SK-N-SH (cell line): ENCODE results near the gene ATF6. TPM values are rescaled to one million over a fixed set of nuclear protein-coding genes. Genes with fewer than 3 reads are reported as not detected.

ENCODE experiments used
- CTCF ChIA-PET: fragments of 300-600, 350-600 bp; formaldehyde crosslinking; extraction: SDS; loops from one replicate; lab custom pipeline; 2021; lab: Yijun Ruan, JAX
- POLR2A ChIA-PET: fragments of 350-600 bp; sonication (Branson Sonifier 250); formaldehyde crosslinking; extraction: SDS; loops from one replicate; lab custom pipeline; 2020; ENCODE audit warnings: antibody characterized with exemption, inconsistent platforms; lab: Yijun Ruan, JAX
- DNase-seq: peaks from one replicate; pipeline ENCODE4 v3.0.0; 2012
- H2AFZ ChIP-seq: fragments of 200-600 bp; sonication (generic); 2 replicates; pipeline ENCODE4 v1.8.1; 2016; ENCODE audit warnings: antibody characterized with exemption, mild to moderate bottlenecking, low read depth
- H3F3A ChIP-seq: fragments of 200-600 bp; sonication (generic); replicated peaks from 2 replicates; pipeline ENCODE3; 2016; ENCODE audit warnings: antibody characterized with exemption, mild to moderate bottlenecking; ENCODE audit not compliant: insufficient read depth
- H3K27ac ChIP-seq, 2 experiments: fragments of 200-500 bp in 1 of 2; fragments of 200-600 bp in 1 of 2; sonication (Bioruptor generic) in 1 of 2; sonication (generic), shearing (Covaris generic) in 1 of 2; 2 replicates each; pipeline versions ENCODE4 v1.5.1 to v1.6.1; 2014 to 2016; ENCODE audit warnings: low read depth in 2 of 2, inconsistent platforms in 1 of 2, low read length in 1 of 2, mild to moderate bottlenecking in 1 of 2, mixed read lengths in 1 of 2
- H3K27me3 ChIP-seq: fragments of 200-600 bp; sonication (generic), shearing (Covaris generic); 2 replicates; pipeline ENCODE4 v1.6.1; 2016; ENCODE audit warnings: mixed run types; ENCODE audit not compliant: insufficient read depth
- H3K36me3 ChIP-seq, 2 experiments: fragments of 200-500 bp in 1 of 2; fragments of 200-600 bp in 1 of 2; sonication (Bioruptor generic) in 1 of 2; sonication (generic) in 1 of 2; replicated peaks in 1 of 2; 2 replicates each; pipeline versions ENCODE3 to v1.5.1; 2014 to 2016; ENCODE audit warnings: low read length in 1 of 2, mild to moderate bottlenecking in 1 of 2; ENCODE audit not compliant: insufficient read depth in 2 of 2, control insufficient read depth in 1 of 2
- H3K4me1 ChIP-seq, 2 experiments: fragments of 200-500 bp in 1 of 2; fragments of 200-600 bp in 1 of 2; sonication (Bioruptor generic) in 1 of 2; sonication (generic), shearing (Covaris generic) in 1 of 2; 2 replicates each; pipeline versions ENCODE4 v1.5.1 to v1.6.1; 2014 to 2016; ENCODE audit warnings: low read depth in 1 of 2, low read length in 1 of 2, mixed run types in 1 of 2; ENCODE audit not compliant: insufficient read depth in 2 of 2, control insufficient read depth in 1 of 2
- H3K4me2 ChIP-seq: fragments of 200-600 bp; sonication (generic), shearing (Covaris generic); 2 replicates; pipeline ENCODE4 v1.6.1; 2017; ENCODE audit warnings: mixed run types
- H3K4me3 ChIP-seq, 2 experiments: fragments of 200-500 bp in 1 of 2; fragments of 200-600 bp in 1 of 2; sonication (Bioruptor generic) in 1 of 2; sonication (generic), shearing (Covaris generic) in 1 of 2; 2 replicates each; pipeline versions ENCODE4 v1.5.1 to v1.8.1; 2014 to 2016; ENCODE audit warnings: low read depth in 2 of 2, inconsistent platforms in 1 of 2, low read length in 1 of 2, mild to moderate bottlenecking in 1 of 2, mixed read lengths in 1 of 2, moderate library complexity in 1 of 2
- H3K79me2 ChIP-seq: fragments of 200-600 bp; sonication (generic); 2 replicates; pipeline ENCODE4 v1.8.1; 2017; ENCODE audit warnings: mild to moderate bottlenecking; ENCODE audit not compliant: insufficient read depth
- H3K9ac ChIP-seq: fragments of 200-600 bp; sonication (generic); 2 replicates; pipeline ENCODE4 v1.6.1; 2017; ENCODE audit warnings: mixed run types
- H3K9me2 ChIP-seq: fragments of 200-600 bp; sonication (generic); 2 replicates; pipeline ENCODE4 v1.6.1; 2017; ENCODE audit warnings: mixed run types
- H3K9me3 ChIP-seq: fragments of 200-600 bp; sonication (generic); 2 replicates; pipeline ENCODE4 v1.6.1; 2017; ENCODE audit warnings: mixed run types, mild to moderate bottlenecking, moderate library complexity
- H4K20me1 ChIP-seq: fragments of 200-600 bp; sonication (generic); 2 replicates; pipeline ENCODE4 v1.6.1; 2017; ENCODE audit warnings: mild to moderate bottlenecking, mixed run types; ENCODE audit not compliant: insufficient read depth
- ELF1 ChIP-seq: IDR thresholded peaks from 2 replicates; pipeline ENCODE4 v1.4.0; 2012
- EP300 ChIP-seq, 2 experiments: IDR thresholded peaks; 2 replicates each; pipeline versions ENCODE4 v1.4.0 to v1.6.1; 2012; ENCODE audit warnings: borderline replicate concordance in 1 of 2, low read depth in 1 of 2, low read length in 1 of 2
- FOSL2 ChIP-seq: IDR thresholded peaks from 2 replicates; pipeline ENCODE4 v1.4.0; 2012; ENCODE audit warnings: low read depth, mild to moderate bottlenecking, moderate library complexity, borderline replicate concordance
- FOXJ3 ChIP-seq: sonication (generic); formaldehyde crosslinking; IDR thresholded peaks from 2 replicates; pipeline ENCODE4 v1.5.1; 2020; ENCODE audit warnings: mild to moderate bottlenecking, missing genetic modification reagents
- GABPA ChIP-seq: IDR thresholded peaks from 2 replicates; pipeline ENCODE4 v1.4.0; 2012; ENCODE audit warnings: low read depth, mild to moderate bottlenecking
- IRF3 ChIP-seq: fragments of 150-350 bp; IDR thresholded peaks from 2 replicates; pipeline ENCODE4 v1.6.1; 2016; ENCODE audit warnings: mild to moderate bottlenecking, low read depth, low read length
- JUND ChIP-seq: IDR thresholded peaks from 2 replicates; pipeline ENCODE4 v1.4.0; 2012
- MAX ChIP-seq: IDR thresholded peaks from 2 replicates; pipeline ENCODE4 v1.4.0; 2012; ENCODE audit warnings: low read depth
- MEF2A ChIP-seq: IDR thresholded peaks from 2 replicates; pipeline ENCODE4 v1.4.0; 2012; ENCODE audit warnings: low read depth, borderline replicate concordance
- MXI1 ChIP-seq: IDR thresholded peaks from 2 replicates; pipeline ENCODE4 v1.6.1; 2012; ENCODE audit warnings: mild to moderate bottlenecking, low read depth, low read length, improper control_type of control experiment
- NFIC ChIP-seq: IDR thresholded peaks from 2 replicates; pipeline ENCODE4 v1.4.0; 2012; ENCODE audit warnings: borderline replicate concordance
- RAD21 ChIP-seq: IDR thresholded peaks from 2 replicates; pipeline ENCODE4 v1.6.1; 2012; ENCODE audit warnings: mild to moderate bottlenecking, low read length
- RCOR1 ChIP-seq: fragments of 150-350 bp; IDR thresholded peaks from 2 replicates; pipeline ENCODE4 v1.6.1; 2017; ENCODE audit warnings: antibody characterized with exemption, low read length
- SMC3 ChIP-seq: IDR thresholded peaks from 2 replicates; pipeline ENCODE4 v1.6.1; 2012; ENCODE audit warnings: low read depth, low read length, improper control_type of control experiment
- TCF12 ChIP-seq: IDR thresholded peaks from 2 replicates; pipeline ENCODE4 v1.4.0; 2012
- TEAD4 ChIP-seq: IDR thresholded peaks from 2 replicates; pipeline ENCODE4 v1.4.0; 2012; ENCODE audit warnings: mild to moderate bottlenecking, borderline replicate concordance; ENCODE audit not compliant: insufficient read depth
- WGBS: methylation state at CpG from one replicate; pipeline ENCODE4 v1.1.6; 2017; ENCODE audit warnings: low lambda C conversion rate; 5-methylcytosine and 5-hydroxymethylcytosine counted together
- polyA plus RNA-seq, 3 experiments: library from polyadenylated mRNA; depleted of rRNA; stranded (reverse); fragments of >200 nt; gene quantifications; 2 replicates each; pipeline ENCODE4 v1.2.3, GENCODE V29; 2012
- TF ChIP-seq, protein P1 (sequence below): IDR thresholded peaks from 2 replicates; pipeline ENCODE4 v1.4.0; 2012; ENCODE audit warnings: low read depth, borderline replicate concordance
- TF ChIP-seq, protein P2 (sequence below): IDR thresholded peaks from 2 replicates; pipeline ENCODE4; 2012

Gene ATF6
- polyA plus RNA-seq, 1 of the 3 experiments (the other 2 are of a cell fraction), result 8.8 TPM

GRCh38 chr1:161825831-161826230 is 59.7 kb downstream of the ATF6 start:
- WGBS, result 99% methylated on average over 4 of the region's 4 CpGs
- no peak for TF ChIP-seq RCOR1
- no peak for TF ChIP-seq MEF2A
- no peak for TF ChIP-seq FOXJ3 (CRISPR knock-in tag)
- no peak for TF ChIP-seq TCF12
- no peak for TF ChIP-seq MAX
- no peak for TF ChIP-seq JUND
- no peak for TF ChIP-seq SMC3
- TF ChIP-seq RAD21, result no peak
- no peak for TF ChIP-seq ELF1
- TF ChIP-seq EP300 (IDR thresholded peaks at IDR 0.05; ENCODE audit: borderline replicate concordance in 1 of 2, low read depth in 1 of 2, low read length in 1 of 2), result no peak
- TF ChIP-seq MXI1, result no peak
- TF ChIP-seq, protein P1, sequence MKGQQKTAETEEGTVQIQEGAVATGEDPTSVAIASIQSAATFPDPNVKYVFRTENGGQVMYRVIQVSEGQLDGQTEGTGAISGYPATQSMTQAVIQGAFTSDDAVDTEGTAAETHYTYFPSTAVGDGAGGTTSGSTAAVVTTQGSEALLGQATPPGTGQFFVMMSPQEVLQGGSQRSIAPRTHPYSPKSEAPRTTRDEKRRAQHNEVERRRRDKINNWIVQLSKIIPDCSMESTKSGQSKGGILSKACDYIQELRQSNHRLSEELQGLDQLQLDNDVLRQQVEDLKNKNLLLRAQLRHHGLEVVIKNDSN, result no peak
- no peak for TF ChIP-seq TEAD4
- no peak for TF ChIP-seq NFIC
- TF ChIP-seq, protein P2, sequence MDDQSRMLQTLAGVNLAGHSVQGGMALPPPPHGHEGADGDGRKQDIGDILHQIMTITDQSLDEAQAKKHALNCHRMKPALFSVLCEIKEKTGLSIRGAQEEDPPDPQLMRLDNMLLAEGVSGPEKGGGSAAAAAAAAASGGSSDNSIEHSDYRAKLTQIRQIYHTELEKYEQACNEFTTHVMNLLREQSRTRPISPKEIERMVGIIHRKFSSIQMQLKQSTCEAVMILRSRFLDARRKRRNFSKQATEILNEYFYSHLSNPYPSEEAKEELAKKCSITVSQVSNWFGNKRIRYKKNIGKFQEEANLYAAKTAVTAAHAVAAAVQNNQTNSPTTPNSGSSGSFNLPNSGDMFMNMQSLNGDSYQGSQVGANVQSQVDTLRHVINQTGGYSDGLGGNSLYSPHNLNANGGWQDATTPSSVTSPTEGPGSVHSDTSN, result no peak
- Histone ChIP-seq H3F3A (peaks cover 13% of the 10 kb centered on the region), H3K4me3 (no peak overlapping the region), H3K27me3 (no peaks in the 10 kb centered on the region), H3K4me1 (peaks cover 0 to 17% of the 10 kb centered on the region in 2 experiments; a peak in 2 of 4 replicates), H2AFZ (no peak overlapping the region), H3K4me2 (no peak overlapping the region), H3K9me3 (no peaks in the 10 kb centered on the region), H3K9me2 (no peaks in the 10 kb centered on the region), H4K20me1 (no peaks in the 10 kb centered on the region), H3K79me2 (no peaks in the 10 kb centered on the region), H3K36me3 (peaks cover 15 to 22% of the 10 kb centered on the region in 2 experiments), H3K27ac (no peak overlapping the region), H3K9ac (no peak overlapping the region)
- ChIA-PET CTCF (interaction anchor here (0.7 to 1.2 kb wide), 5 partner anchors 17 to 211 kb away, joined by 3 to 4 read pairs (median 3); partner anchors contain the start of gene OLFML2B), POLR2A (no interaction called here)
- no peak for DNase-seq

DNA sequence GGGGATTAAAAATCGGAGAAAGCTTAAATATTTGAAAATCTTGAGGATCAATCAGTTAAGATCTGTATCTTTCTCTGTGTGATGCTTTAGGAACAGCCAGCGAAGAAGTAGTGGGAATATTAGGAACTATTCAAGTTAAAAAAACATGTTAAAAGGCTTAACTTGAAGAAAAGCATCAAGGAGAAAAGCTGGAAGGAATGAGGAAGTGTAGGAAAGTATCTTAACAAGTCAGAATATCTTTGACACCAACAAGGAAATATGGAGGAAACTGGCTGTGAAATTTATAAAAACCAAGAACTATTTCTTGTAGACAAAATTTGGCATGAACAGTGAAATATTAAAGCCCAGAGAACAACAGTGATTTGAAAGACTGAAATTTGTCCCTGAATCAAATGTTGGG is 60.4 kb downstream of the ATF6 start:
- no peaks in the 10 kb centered on the region for H4K20me1 ChIP-seq
- H3K9me3 ChIP-seq, result no peaks in the 10 kb centered on the region
- H3K9ac ChIP-seq, result no peak overlapping the region
- WGBS, result 81% methylated on average over 2 of the region's 2 CpGs
- no peak overlapping the region for H3K4me3 ChIP-seq
- H3F3A ChIP-seq, result peaks cover 13% of the 10 kb centered on the region
- H3K4me2 ChIP-seq, result no peak overlapping the region
- ChIA-PET POLR2A (no interaction called here), CTCF (no interaction called here)
- H3K4me1 ChIP-seq, result peaks cover 0 to 17% of the 10 kb centered on the region in 2 experiments; a peak in 2 of 4 replicates
- H3K79me2 ChIP-seq, result no peaks in the 10 kb centered on the region
- H3K27me3 ChIP-seq, result no peaks in the 10 kb centered on the region
- no peak overlapping the region for H2AFZ ChIP-seq
- peaks cover 8 to 15% of the 10 kb centered on the region in 2 experiments for H3K36me3 ChIP-seq
- no peaks in the 10 kb centered on the region for H3K9me2 ChIP-seq
- H3K27ac ChIP-seq, result no peak overlapping the region
- DNase-seq, result no peak
- no peak for TF ChIP-seq GABPA
- no peak for TF ChIP-seq FOSL2
- no peak for TF ChIP-seq ELF1
- no peak for TF ChIP-seq IRF3
- no peak for TF ChIP-seq RAD21
- TF ChIP-seq, all 33 proteins: peak for 0
